K562 (cell line): ENCODE results near the gene RNASE7. TPM values are rescaled to one million over a fixed set of nuclear protein-coding genes. Genes with fewer than 3 reads are reported as not detected.

Experiments
- CC2D1A ChIP-seq: fragments of 450-650 bp; IDR thresholded peaks from 2 replicates; pipeline ENCODE4 v1.6.1; 2017; ENCODE audit warnings: mild to moderate bottlenecking
- DNMT1 ChIP-seq: fragments of 450-650 bp; IDR thresholded peaks from 2 replicates; pipeline ENCODE4 v1.6.1; 2016; ENCODE audit warnings: antibody characterized with exemption, mild to moderate bottlenecking
- RAD21 ChIP-seq, 2 experiments: fragments of 250-450 bp in 1 of 2; fragments of 450-650 bp in 1 of 2; sonication (Bioruptor Pico) in 1 of 2; formaldehyde crosslinking in 1 of 2; IDR thresholded peaks in 1 of 2; conservative IDR thresholded peaks in 1 of 2; 2 replicates each; pipeline versions ENCODE4 v1.4.0 to v1.8.0; 2020 to 2022; ENCODE audit warnings: mild to moderate bottlenecking in 2 of 2, moderate library complexity in 1 of 2
- ZFP1 ChIP-seq: fragments of 450-650 bp; formaldehyde crosslinking; IDR thresholded peaks from 2 replicates; pipeline ENCODE4 v1.4.0; 2020; ENCODE audit warnings: mild to moderate bottlenecking, mixed read lengths
- ZNF174 ChIP-seq: fragments of 250-450 bp; sonication (Bioruptor Pico); IDR thresholded peaks from 2 replicates; pipeline ENCODE4 v1.4.0; 2020; ENCODE audit warnings: mild to moderate bottlenecking
- polyA plus RNA-seq, 8 experiments: library from polyadenylated mRNA; depleted of rRNA in 4 of 8; stranded (reverse) in 5 of 8; unstranded in 3 of 8; fragments of >200 nt; fragmentation: Nextera tagmentation in 2 of 8; fragmentation: Illumina TruSeq in 1 of 8; extraction: Ambion mirVana in 2 of 8; extraction: Trizol in 1 of 8; gene quantifications; 2 replicates each; pipeline versions ENCODE4 v1.2.1 to v1.2.3, GENCODE V29; 2011 to 2014; ENCODE audit warnings: inconsistent platforms in 1 of 8, missing spikeins in 1 of 8
- total RNA-seq, 7 experiments: library from RNA; depleted of rRNA in 6 of 7; stranded (reverse); fragments of >200 nt in 6 of 7; fragmentation: Illumina TruSeq in 2 of 7; extraction: Trizol in 2 of 7; gene quantifications; 2 replicates each; pipeline versions ENCODE4 v1.2.1 to v1.2.3, GENCODE V29; 2011 to 2021; ENCODE audit warnings: low replicate concordance in 1 of 7
- TF ChIP-seq, protein P1 (sequence below): fragments of 450-650 bp; IDR thresholded peaks from 2 replicates; pipeline ENCODE4 v1.6.1; 2018; ENCODE audit warnings: mild to moderate bottlenecking, low read depth; ENCODE audit not compliant: partially characterized antibody
- TF ChIP-seq, protein P2 (sequence below), 3 experiments: IDR thresholded peaks in 2 of 3; conservative IDR thresholded peaks in 1 of 3; 2 replicates each; pipeline ENCODE4 v1.5.1; 2011 to 2012; ENCODE audit warnings: low read length in 3 of 3, mild to moderate bottlenecking in 3 of 3, control low read depth in 2 of 3, improper control_type of control experiment in 1 of 3, inconsistent platforms in 1 of 3, low read depth in 1 of 3, mixed read lengths in 1 of 3, moderate library complexity in 1 of 3; ENCODE audit not compliant: insufficient read depth in 2 of 3
- TF ChIP-seq, protein P3 (sequence below): sonication (generic); formaldehyde crosslinking; IDR thresholded peaks from 2 replicates; pipeline ENCODE4 v1.8.1; 2023; ENCODE audit warnings: missing genetic modification reagents, mild to moderate bottlenecking, borderline replicate concordance

RNASE7 gene
- total and polyA plus RNA-seq, 9 of the 15 experiments (the other 6 are each of a cell fraction or from before 2014, with no cell fraction given) = not detected

DNA sequence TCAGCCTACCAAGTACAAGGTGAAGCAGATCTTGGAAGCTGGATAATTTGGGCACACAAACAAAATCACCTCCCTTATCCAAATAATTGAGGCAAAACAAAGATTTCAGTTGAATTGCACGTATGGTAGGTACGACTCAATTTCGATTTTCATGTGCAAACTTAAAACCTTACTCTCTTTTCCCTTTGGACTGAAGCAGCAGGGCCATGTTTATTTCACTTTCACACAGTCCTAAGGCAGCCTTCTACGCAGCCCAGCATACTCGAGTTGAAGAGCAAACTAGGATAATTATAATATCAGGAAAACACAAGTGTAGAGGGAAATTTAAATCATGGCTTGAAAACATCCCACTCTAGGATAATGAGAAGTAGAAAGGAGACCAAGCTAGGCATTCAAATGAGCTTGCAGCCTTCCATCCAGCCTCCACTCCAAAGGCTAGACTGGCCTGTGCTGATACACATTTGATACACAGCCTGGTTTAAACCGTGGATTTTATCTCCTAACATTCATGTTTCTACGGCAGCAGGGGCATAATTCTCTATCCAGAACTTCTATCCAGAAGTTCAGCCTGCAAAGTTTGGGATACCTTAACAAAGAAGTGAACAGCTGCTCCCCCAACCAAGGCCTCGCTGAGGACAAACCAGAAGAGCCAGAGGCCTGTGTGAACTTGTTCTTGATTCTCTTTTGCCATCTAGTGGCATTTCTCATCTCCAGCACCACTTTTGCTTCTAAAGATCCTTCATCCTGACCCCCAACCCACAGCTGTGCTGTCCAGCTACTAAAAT, 2.4 kb upstream of the RNASE7 start (continued):
- TF ChIP-seq, protein P1, sequence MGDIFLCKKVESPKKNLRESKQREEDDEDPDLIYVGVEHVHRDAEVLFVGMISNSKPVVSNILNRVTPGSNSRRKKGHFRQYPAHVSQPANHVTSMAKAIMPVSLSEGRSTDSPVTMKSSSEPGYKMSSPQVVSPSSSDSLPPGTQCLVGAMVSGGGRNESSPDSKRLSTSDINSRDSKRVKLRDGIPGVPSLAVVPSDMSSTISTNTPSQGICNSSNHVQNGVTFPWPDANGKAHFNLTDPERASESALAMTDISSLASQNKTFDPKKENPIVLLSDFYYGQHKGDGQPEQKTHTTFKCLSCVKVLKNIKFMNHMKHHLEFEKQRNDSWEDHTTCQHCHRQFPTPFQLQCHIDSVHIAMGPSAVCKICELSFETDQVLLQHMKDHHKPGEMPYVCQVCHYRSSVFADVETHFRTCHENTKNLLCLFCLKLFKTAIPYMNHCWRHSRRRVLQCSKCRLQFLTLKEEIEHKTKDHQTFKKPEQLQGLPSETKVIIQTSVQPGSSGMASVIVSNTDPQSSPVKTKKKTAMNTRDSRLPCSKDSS = no peak
- TF ChIP-seq DNMT1 (no peak), RAD21 (CRISPR knock-in tag; conservative IDR thresholded peaks at IDR 0.05 in 1 of 2, IDR thresholded peaks at IDR 0.05 in 1 of 2) (peak; percentile 81 to 89), CC2D1A (0 out of 2 replicates have a peak, but pooled peaks have one; percentile 23), ZNF174 (CRISPR knock-in tag) (no peak), ZFP1 (CRISPR knock-in tag) (no peak)
- TF ChIP-seq, protein P2, sequence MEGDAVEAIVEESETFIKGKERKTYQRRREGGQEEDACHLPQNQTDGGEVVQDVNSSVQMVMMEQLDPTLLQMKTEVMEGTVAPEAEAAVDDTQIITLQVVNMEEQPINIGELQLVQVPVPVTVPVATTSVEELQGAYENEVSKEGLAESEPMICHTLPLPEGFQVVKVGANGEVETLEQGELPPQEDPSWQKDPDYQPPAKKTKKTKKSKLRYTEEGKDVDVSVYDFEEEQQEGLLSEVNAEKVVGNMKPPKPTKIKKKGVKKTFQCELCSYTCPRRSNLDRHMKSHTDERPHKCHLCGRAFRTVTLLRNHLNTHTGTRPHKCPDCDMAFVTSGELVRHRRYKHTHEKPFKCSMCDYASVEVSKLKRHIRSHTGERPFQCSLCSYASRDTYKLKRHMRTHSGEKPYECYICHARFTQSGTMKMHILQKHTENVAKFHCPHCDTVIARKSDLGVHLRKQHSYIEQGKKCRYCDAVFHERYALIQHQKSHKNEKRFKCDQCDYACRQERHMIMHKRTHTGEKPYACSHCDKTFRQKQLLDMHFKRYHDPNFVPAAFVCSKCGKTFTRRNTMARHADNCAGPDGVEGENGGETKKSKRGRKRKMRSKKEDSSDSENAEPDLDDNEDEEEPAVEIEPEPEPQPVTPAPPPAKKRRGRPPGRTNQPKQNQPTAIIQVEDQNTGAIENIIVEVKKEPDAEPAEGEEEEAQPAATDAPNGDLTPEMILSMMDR (IDR thresholded peaks at IDR 0.05 in 2 of 3, conservative IDR thresholded peaks at IDR 0.05 in 1 of 3; ENCODE audit: insufficient read depth in 2 of 3, low read depth in 1 of 3, low read length in 3 of 3) = peak; percentile 62 to 84 (median 75)
- TF ChIP-seq, protein P3, sequence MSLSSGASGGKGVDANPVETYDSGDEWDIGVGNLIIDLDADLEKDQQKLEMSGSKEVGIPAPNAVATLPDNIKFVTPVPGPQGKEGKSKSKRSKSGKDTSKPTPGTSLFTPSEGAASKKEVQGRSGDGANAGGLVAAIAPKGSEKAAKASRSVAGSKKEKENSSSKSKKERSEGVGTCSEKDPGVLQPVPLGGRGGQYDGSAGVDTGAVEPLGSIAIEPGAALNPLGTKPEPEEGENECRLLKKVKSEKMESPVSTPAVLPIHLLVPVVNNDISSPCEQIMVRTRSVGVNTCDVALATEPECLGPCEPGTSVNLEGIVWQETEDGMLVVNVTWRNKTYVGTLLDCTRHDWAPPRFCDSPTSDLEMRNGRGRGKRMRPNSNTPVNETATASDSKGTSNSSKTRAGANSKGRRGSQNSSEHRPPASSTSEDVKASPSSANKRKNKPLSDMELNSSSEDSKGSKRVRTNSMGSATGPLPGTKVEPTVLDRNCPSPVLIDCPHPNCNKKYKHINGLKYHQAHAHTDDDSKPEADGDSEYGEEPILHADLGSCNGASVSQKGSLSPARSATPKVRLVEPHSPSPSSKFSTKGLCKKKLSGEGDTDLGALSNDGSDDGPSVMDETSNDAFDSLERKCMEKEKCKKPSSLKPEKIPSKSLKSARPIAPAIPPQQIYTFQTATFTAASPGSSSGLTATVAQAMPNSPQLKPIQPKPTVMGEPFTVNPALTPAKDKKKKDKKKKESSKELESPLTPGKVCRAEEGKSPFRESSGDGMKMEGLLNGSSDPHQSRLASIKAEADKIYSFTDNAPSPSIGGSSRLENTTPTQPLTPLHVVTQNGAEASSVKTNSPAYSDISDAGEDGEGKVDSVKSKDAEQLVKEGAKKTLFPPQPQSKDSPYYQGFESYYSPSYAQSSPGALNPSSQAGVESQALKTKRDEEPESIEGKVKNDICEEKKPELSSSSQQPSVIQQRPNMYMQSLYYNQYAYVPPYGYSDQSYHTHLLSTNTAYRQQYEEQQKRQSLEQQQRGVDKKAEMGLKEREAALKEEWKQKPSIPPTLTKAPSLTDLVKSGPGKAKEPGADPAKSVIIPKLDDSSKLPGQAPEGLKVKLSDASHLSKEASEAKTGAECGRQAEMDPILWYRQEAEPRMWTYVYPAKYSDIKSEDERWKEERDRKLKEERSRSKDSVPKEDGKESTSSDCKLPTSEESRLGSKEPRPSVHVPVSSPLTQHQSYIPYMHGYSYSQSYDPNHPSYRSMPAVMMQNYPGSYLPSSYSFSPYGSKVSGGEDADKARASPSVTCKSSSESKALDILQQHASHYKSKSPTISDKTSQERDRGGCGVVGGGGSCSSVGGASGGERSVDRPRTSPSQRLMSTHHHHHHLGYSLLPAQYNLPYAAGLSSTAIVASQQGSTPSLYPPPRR (CRISPR knock-in tag) = no peak
